ENCODE data around the gene PARP14.

The PARP14 gene

GRCh38 chr3:122772827-122773226 is 92.2 kb downstream of the PARP14 start:
- DNase-seq (no peak), ATAC-seq (no peak)

GRCh38 chr3:122773944-122774509 is 93.4 kb downstream of the PARP14 start:
- ATAC-seq (no peak), DNase-seq (no peak)

DNA sequence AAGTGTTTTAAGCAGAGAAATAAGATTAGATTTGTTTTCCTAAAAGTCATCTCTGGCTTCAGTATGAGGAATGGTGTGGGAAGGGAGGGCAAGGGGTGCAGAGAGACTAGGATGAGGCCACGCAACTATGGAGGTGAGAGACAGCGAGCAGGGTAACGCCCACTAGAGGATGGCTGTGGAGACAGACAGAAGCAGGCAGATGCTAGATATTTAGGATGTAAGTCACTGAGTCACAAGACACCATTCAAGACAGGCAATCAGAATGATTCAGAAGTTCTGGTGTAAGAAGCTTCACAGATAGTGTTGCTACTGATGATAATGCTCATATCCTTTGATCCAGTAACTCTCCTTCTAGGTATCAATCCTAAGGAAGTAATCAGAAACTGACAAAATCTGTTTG is 93.9 kb downstream of the PARP14 start:
- DNase-seq (no peak), ATAC-seq (no peak)

GRCh38 chr3:122776675-122777468 is 96.2 kb downstream of the PARP14 start:
- DNase-seq (no peak), ATAC-seq (no peak)

DNA sequence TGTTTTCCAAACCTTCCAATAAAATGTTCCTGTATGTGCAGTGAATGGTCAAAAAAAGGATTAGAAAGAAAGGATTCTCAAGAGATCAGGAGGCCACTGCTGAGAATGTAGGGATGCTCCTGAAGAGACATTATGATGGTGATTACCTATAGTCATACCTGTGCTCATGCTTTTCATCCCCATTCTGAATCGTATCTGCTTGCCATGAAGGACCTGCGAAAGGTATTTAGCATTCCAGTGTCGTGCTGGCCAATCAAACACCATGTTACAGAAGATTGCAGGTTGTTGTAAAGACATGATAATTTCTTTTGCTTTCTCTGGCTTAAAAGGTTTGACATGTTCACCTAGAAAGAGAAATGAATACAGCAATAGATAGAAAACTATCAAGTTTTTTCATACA is 96.9 kb downstream of the PARP14 start:
- no peak for ATAC-seq
- DNase-seq: no peak
